GM23338 (cell line): Measurements from ENCODE around the gene GJB3. TPM values are rescaled to one million over a fixed set of nuclear protein-coding genes. Genes with fewer than 3 reads are reported as not detected.
"Not testable (repeated sequence)": the region's sequence is repeated elsewhere in the genome, so short reads cannot be mapped to it uniquely, and the experiment has no call there.

Source experiments
- ATAC-seq: fragments of 200-7000 bp; cut with Tn5 transposase; 3 replicates; pipeline ENCODE4 v1.9.1; 2020
- DNase-seq: peaks from one replicate; pipeline ENCODE4 v3.0.0-alpha.2; 2015; ENCODE audit warnings: low spot score
- H2AFZ ChIP-seq: fragments of 200-600 bp; sonication (generic); 2 replicates; pipeline ENCODE4 v1.8.0; 2016; ENCODE audit warnings: antibody characterized with exemption, mild to moderate bottlenecking, moderate library complexity
- H3F3A ChIP-seq: fragments of 200-600 bp; sonication (generic); replicated peaks from 2 replicates; pipeline ENCODE4 v1.8.0; 2017; ENCODE audit warnings: antibody characterized with exemption, mixed run types, low read depth
- H3K27ac ChIP-seq: fragments of 200-600 bp; sonication (generic); 2 replicates; pipeline ENCODE4 v1.6.1; 2016; ENCODE audit warnings: low read depth
- H3K27me3 ChIP-seq: fragments of 200-600 bp; sonication (generic); 2 replicates; pipeline ENCODE4 v1.8.0; 2016; ENCODE audit warnings: mild to moderate bottlenecking, mixed run types, moderate library complexity; ENCODE audit not compliant: insufficient read depth
- H3K36me3 ChIP-seq: fragments of 200-600 bp; sonication (generic); 2 replicates; pipeline ENCODE4 v1.8.0; 2016; ENCODE audit warnings: mild to moderate bottlenecking; ENCODE audit not compliant: insufficient read depth
- H3K4me1 ChIP-seq: fragments of 200-600 bp; sonication (generic); 2 replicates; pipeline ENCODE4 v1.8.0; 2016; ENCODE audit warnings: mild to moderate bottlenecking, moderate library complexity; ENCODE audit not compliant: insufficient read depth
- H3K4me2 ChIP-seq: fragments of 200-600 bp; sonication (generic); 2 replicates; pipeline ENCODE4 v1.7.1; 2017; ENCODE audit warnings: mixed run types
- H3K4me3 ChIP-seq: fragments of 200-600 bp; sonication (generic); 2 replicates; pipeline ENCODE4 v1.6.1; 2016; ENCODE audit warnings: mixed run types
- H3K79me2 ChIP-seq: fragments of 200-600 bp; sonication (generic); replicated peaks from 2 replicates; pipeline ENCODE4 v1.8.0; 2017; ENCODE audit warnings: mild to moderate bottlenecking; ENCODE audit not compliant: insufficient read depth
- H3K9me2 ChIP-seq: fragments of 200-600 bp; sonication (generic); 2 replicates; pipeline ENCODE4 v1.8.0; 2017; ENCODE audit not compliant: insufficient read depth
- H4K20me1 ChIP-seq: fragments of 200-600 bp; sonication (generic); replicated peaks from 2 replicates; pipeline ENCODE4 v1.8.0; 2017; ENCODE audit warnings: mild to moderate bottlenecking; ENCODE audit not compliant: insufficient read depth
- H3K27ac Mint-ChIP-seq: 2 replicates; pipeline ENCODE4 v1.8.0; 2020; ENCODE audit warnings: inconsistent platforms, mild to moderate bottlenecking, moderate library complexity, mixed read lengths
- H3K27me3 Mint-ChIP-seq: 3 replicates; pipeline ENCODE4 v1.8.0; 2022; ENCODE audit warnings: low read depth, mild to moderate bottlenecking, moderate library complexity, mixed read lengths, inconsistent platforms; ENCODE audit not compliant: insufficient read depth, poor library complexity
- H3K36me3 Mint-ChIP-seq: 3 replicates; pipeline ENCODE4 v1.8.0; 2021; ENCODE audit warnings: low read depth, mild to moderate bottlenecking, inconsistent platforms, moderate library complexity, mixed read lengths
- H3K4me1 Mint-ChIP-seq: 3 replicates; pipeline ENCODE4 v1.8.0; 2020; ENCODE audit warnings: mild to moderate bottlenecking, inconsistent platforms, mixed read lengths
- H3K4me3 Mint-ChIP-seq: 3 replicates; pipeline ENCODE4 v1.8.0; 2021; ENCODE audit warnings: moderate library complexity, mild to moderate bottlenecking, inconsistent platforms, mixed read lengths
- H3K9me3 Mint-ChIP-seq: 3 replicates; pipeline ENCODE4 v1.8.0; 2020; ENCODE audit warnings: moderate library complexity, mild to moderate bottlenecking, inconsistent platforms, mixed read lengths
- REST ChIP-seq: IDR thresholded peaks from one replicate; pipeline ENCODE4 v1.6.1; 2018; ENCODE audit warnings: antibody characterized with exemption; ENCODE audit not compliant: unreplicated experiment
- ZNF331 ChIP-seq: fragments of 250-450 bp; sonication (Bioruptor Pico); IDR thresholded peaks from 2 replicates; pipeline ENCODE4 v1.5.0; 2020; ENCODE audit warnings: low read depth, mild to moderate bottlenecking, moderate library complexity
- ZNF462 ChIP-seq: fragments of 250-450 bp; sonication (Bioruptor Pico); IDR thresholded peaks from 2 replicates; pipeline ENCODE4 v1.5.0; 2020; ENCODE audit warnings: mild to moderate bottlenecking, moderate library complexity
- polyA plus RNA-seq: library from polyadenylated mRNA; unstranded; fragments of >200 nt; fragmentation: Nextera tagmentation; extraction: Ambion mirVana; gene quantifications from 2 replicates; pipeline ENCODE4 v1.2.1, GENCODE V29; 2016
- total RNA-seq: library from RNA; depleted of rRNA; stranded (reverse); fragments of >200 nt; shearing (Covaris generic); gene quantifications from 2 replicates; pipeline ENCODE4 v1.2.3, GENCODE V29; 2014

The GJB3 gene
- total and polyA plus RNA-seq, 2 experiments from 2014 or later, result 0.26 to 0.31 TPM

- no peak for TF ChIP-seq REST
Measured at GRCh38 chr1:34770891-34771504, 10.0 kb upstream of the GJB3 start (continued).

GRCh38 chr1:34771573-34772371 lies 9.2 kb upstream of the GJB3 start:
- Histone ChIP-seq H3K27ac (no peak overlapping the region), H3K4me3 (no peak overlapping the region), H3F3A (no peaks in the 10 kb centered on the region), H3K4me2 (no peak overlapping the region), H4K20me1 (no peaks in the 10 kb centered on the region), H3K4me1 (peaks cover 3% of the 10 kb centered on the region; the same call in 1 of the 2 replicates), H3K9me2 (no peaks in the 10 kb centered on the region), H3K27me3 (no peaks in the 10 kb centered on the region), H3K79me2 (no peaks in the 10 kb centered on the region), H3K36me3 (no peaks in the 10 kb centered on the region), H2AFZ (no peak overlapping the region)
- ATAC-seq (no peak), DNase-seq (no peak)
- Mint-ChIP-seq H3K27me3 (no peaks in the 10 kb centered on the region), H3K4me1 (peaks cover 2% of the 10 kb centered on the region; the same call in 1 of the 3 replicates), H3K36me3 (no peaks in the 10 kb centered on the region), H3K27ac (no peak overlapping the region), H3K9me3 (no peaks in the 10 kb centered on the region), H3K4me3 (no peak overlapping the region)
- TF ChIP-seq ZNF462 (CRISPR knock-in tag) (no peak), ZNF331 (CRISPR knock-in tag) (no peak)

GRCh38 chr1:34773114-34773513 lies 7.9 kb upstream of the GJB3 start:
- not testable (repeated sequence) for H3K27me3 Mint-ChIP-seq, H3K9me2 ChIP-seq, H3K4me2 ChIP-seq, H3K4me3 ChIP-seq, H3K4me1 Mint-ChIP-seq, H3K27ac Mint-ChIP-seq, H3K4me1 ChIP-seq, DNase-seq, H4K20me1 ChIP-seq, H2AFZ ChIP-seq, H3K4me3 Mint-ChIP-seq, H3K9me3 Mint-ChIP-seq, H3F3A ChIP-seq, H3K36me3 Mint-ChIP-seq, ATAC-seq, H3K79me2 ChIP-seq, H3K27ac ChIP-seq, H3K27me3 ChIP-seq, H3K36me3 ChIP-seq
